ENCODE data around the gene GSTO2.

GRCh38 chr10:104235801-104236200 lies 33.2 kb upstream of the GSTO2 start:
- TF ChIP-seq BRCA1 (IDR thresholded peaks at IDR 0.05; ENCODE audit: low read depth, low read length) = no peak
- TF ChIP-seq JUND (IDR thresholded peaks at IDR 0.05; ENCODE audit: low read depth, low read length) = no peak
- no peak for TF ChIP-seq POLR2AphosphoS5 (IDR thresholded peaks at IDR 0.05; ENCODE audit: low read length)
- no peak for TF ChIP-seq HDAC6 (IDR thresholded peaks at IDR 0.05; ENCODE audit: unreplicated experiment)
- TF ChIP-seq, protein P1, sequence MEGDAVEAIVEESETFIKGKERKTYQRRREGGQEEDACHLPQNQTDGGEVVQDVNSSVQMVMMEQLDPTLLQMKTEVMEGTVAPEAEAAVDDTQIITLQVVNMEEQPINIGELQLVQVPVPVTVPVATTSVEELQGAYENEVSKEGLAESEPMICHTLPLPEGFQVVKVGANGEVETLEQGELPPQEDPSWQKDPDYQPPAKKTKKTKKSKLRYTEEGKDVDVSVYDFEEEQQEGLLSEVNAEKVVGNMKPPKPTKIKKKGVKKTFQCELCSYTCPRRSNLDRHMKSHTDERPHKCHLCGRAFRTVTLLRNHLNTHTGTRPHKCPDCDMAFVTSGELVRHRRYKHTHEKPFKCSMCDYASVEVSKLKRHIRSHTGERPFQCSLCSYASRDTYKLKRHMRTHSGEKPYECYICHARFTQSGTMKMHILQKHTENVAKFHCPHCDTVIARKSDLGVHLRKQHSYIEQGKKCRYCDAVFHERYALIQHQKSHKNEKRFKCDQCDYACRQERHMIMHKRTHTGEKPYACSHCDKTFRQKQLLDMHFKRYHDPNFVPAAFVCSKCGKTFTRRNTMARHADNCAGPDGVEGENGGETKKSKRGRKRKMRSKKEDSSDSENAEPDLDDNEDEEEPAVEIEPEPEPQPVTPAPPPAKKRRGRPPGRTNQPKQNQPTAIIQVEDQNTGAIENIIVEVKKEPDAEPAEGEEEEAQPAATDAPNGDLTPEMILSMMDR (IDR thresholded peaks at IDR 0.05 in 2 of 3, conservative IDR thresholded peaks at IDR 0.05 in 1 of 3; ENCODE audit: control insufficient read depth in 2 of 3, extremely low read depth in 1 of 3, insufficient read depth in 1 of 3, low read depth in 3 of 3, low read length in 3 of 3) = no peak
- TF ChIP-seq ZZZ3 (IDR thresholded peaks at IDR 0.05; ENCODE audit: control insufficient read depth, insufficient read length, low read depth) = no peak
- TF ChIP-seq TCF3 (IDR thresholded peaks at IDR 0.05; ENCODE audit: borderline replicate concordance, insufficient read depth, low read depth, low read length) = no peak
- TF ChIP-seq, protein P2, sequence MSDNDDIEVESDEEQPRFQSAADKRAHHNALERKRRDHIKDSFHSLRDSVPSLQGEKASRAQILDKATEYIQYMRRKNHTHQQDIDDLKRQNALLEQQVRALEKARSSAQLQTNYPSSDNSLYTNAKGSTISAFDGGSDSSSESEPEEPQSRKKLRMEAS (IDR thresholded peaks at IDR 0.05; ENCODE audit: low read depth, low read length) = no peak
- no peak for TF ChIP-seq POLR2AphosphoS2 (IDR thresholded peaks at IDR 0.05; ENCODE audit: low read depth, low read length)
- TF ChIP-seq POLR2A (IDR thresholded peaks at IDR 0.05; ENCODE audit: low read depth, low read length) = no peak
- TF ChIP-seq CEBPZ (IDR thresholded peaks at IDR 0.05; ENCODE audit: low read depth, low read length) = no peak
- no peak for TF ChIP-seq ZBED1 (IDR thresholded peaks at IDR 0.05; ENCODE audit: borderline replicate concordance)
- no peak for TF ChIP-seq SUPT20H (IDR thresholded peaks at IDR 0.05; ENCODE audit: borderline replicate concordance, control insufficient read depth, low read depth, low read length)

Data from GM12878 (cell line).